GM10266 (cell line): ENCODE data around the gene TBCC.

Experiments used
- DNase-seq: peaks from one replicate; pipeline ENCODE4 v3.0.0; 2012; ENCODE audit errors: extremely low spot score
- CTCF ChIP-seq: IDR thresholded peaks from 2 replicates; pipeline ENCODE4 v1.5.1; 2012; ENCODE audit warnings: mild to moderate bottlenecking, low read depth; ENCODE audit not compliant: control insufficient read depth, insufficient read depth; ENCODE audit errors: missing control alignments

TBCC gene

GRCh38 chr6:42715871-42716270 lies 30.0 kb downstream of the TBCC start:
- DNase-seq: no peak
- no peak for TF ChIP-seq CTCF

- no peak for DNase-seq
- TF ChIP-seq CTCF: no peak
Measured at GRCh38 chr6:42714098-42714761, 31.7 kb downstream of the TBCC start.

GRCh38 chr6:42711930-42712329 lies 34.0 kb downstream of the TBCC start:
- TF ChIP-seq CTCF: no peak
- no peak for DNase-seq

GRCh38 chr6:42710316-42710715 lies 35.6 kb downstream of the TBCC start:
- no peak for TF ChIP-seq CTCF
- no peak for DNase-seq

GRCh38 chr6:42709871-42710270 lies 36.0 kb downstream of the TBCC start:
- TF ChIP-seq CTCF: no peak
- DNase-seq: no peak

- no peak for TF ChIP-seq CTCF
- no peak for DNase-seq
Measured at GRCh38 chr6:42708096-42708495, 37.8 kb downstream of the TBCC start.

- TF ChIP-seq CTCF: no peak
- DNase-seq: no peak
Measured at GRCh38 chr6:42707595-42707994, 38.3 kb downstream of the TBCC start.
